ENCODE measurements around the gene PAM.
"Not testable (repeated sequence)": the region's sequence is repeated elsewhere in the genome, so short reads cannot be mapped to it uniquely, and the experiment has no call there.

The PAM gene

DNA sequence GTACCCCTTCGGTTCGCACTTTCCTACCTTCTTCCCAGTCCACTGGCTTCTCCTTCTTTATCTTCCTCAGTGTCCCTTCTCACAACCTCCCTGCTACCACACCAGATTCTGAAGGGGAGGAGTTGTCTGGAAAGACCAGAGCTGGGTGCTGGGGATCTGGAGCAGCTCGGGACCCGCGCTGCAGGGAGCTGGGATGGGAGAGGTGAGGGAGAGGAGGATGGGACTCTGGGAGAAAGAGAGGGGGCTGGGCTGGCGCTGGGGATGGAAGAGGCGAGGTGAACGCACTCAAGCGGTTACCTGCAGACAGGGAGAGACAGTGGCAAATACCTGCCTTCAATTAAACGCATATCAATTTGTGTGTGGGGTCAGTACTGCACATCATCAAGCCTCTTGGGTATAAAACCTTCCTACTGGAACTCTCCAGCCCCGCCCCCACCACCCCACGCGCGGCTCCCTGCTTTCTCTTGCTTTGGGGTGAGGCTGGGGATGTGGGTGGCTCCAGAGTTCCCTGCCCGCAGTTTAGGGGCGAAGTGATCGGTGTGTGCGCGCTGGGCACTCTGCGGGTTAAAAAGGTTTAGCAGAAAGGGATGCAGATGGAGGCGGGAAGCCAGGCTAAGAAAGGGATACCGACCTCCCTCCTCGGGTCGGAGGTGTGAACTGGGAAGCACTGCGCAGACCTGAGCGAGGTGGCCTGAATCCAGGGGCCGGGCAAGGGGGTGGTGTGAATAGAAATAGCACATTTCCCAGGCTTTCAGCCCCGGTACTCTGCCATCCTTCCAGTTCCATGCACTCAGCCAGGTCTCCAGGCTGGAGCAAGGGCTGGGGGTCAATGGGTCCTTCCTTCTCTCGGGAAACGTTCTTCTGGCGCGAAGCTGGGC is 977 bp upstream of the PAM start:
- no peak for DNase-seq

GRCh38 chr5:102755686-102756371 is 724 bp downstream of the PAM start:
- DNase-seq = peak; percentile 79 to 87

DNA sequence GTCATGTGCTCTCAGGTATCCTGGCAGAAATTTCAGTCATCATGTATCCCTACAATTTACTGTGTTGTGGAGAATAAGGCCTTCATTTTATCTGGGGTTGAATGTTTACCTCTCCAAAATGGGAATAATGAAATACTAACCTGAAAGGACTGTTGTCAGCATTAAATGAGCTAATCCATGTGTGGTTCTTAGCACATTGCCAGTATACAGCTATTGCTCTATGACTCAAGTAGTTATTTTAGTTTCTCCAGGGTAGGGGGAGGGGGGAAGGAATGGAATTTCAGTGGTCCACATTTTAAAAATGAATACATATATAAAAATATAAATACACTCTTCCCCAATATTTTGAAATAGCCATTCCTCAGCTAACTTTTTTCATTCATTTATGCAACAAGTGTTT is 3.5 kb downstream of the PAM start:
- no peak for DNase-seq

DNA sequence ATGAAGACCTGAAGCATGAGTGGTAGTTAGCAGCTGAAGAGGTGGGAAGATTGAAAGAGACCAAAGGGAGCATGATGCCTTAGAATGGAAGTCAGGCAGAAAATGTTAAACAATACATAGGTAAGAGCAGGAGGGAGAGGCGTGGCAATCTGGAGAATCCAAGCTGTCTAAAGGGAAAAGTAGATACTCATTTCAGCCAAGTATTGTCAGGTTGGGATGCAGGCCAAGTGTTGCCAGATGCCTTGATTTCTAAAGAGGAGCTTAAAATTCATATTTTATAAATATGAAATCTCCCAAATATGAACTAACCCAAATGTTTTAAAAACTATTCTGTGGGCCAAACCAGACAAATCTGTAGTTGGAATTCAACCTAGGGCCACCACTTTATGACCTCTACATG is 4.2 kb downstream of the PAM start:
- no peak for DNase-seq

DNA sequence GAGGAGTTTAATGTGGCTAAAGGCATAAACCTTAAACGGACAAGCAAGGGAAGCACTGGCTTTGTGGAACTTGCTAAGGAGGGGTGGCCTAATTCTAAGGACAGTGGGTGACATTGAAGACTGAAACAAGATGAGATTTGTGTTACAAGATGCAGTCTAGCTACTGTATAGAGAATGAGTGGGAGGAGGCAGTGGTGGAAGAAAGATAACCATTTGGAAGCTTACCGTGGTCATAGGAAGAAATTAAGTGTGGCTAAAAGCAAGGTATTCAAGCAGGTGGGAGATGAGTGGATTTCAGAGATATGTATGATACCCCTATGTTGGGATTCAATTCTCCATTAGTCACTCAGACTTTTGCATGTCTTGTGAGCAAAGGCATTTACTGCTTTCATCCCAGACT is 4.6 kb downstream of the PAM start:
- DNase-seq = no peak

GRCh38 chr5:102760815-102761214 is 5.7 kb downstream of the PAM start:
- no peak for DNase-seq

GRCh38 chr5:102762095-102762534 is 7.0 kb downstream of the PAM start:
- no peak for DNase-seq

- no peak for DNase-seq
Observed at GRCh38 chr5:102762562-102763227, 7.6 kb downstream of the PAM start.

DNA sequence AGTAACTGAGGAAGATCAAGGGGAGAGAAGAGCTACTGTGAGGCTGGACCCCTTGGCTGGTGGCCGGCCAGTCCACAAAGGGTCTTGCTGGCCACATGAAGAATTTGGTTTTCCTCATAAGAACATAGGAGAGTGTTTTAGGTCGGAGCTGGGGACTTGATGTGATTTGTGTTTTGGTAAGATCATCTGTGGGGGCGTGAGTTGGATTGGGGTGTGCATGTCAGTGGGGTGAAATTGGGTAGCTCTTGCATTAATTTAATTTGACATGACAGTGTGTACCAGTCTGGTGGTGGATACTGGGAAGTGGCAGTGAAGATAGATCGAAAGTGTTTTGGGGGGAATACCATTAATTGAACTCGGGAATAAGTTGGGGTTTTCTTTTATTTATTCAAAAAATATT is 8.6 kb downstream of the PAM start:
- DNase-seq = no peak

DNA sequence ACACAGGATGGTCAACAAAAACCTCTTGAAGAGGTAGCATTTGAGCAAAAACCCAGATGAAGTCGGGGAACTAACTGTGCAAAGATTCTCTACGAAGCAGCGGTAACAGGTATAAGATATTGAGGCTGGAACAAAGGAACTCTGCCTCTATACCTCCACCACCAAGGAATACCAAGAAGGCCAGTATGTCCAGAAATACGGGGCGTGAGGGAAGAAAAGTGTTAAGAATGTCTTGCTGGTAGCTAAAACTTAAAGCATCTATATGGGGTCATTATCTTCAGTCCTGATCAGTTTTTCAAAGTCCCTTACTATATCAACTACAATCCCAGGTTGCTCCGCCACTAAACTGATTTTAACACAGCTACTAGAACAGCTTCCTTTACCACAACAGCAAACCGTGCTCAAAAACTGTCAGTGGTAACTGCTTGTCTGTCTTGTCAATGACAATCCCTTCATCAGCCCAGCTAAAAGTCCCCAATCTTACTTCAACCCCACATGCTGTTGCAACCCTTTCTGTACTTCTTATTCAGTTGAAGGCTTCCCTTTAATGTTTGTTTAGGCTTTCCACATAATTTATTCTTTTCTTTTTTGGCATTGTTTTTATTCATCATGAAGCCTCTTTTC is 9.4 kb downstream of the PAM start:
- no peak for DNase-seq

- no peak for DNase-seq
Observed at GRCh38 chr5:102765350-102765749, 10.2 kb downstream of the PAM start.

DNA sequence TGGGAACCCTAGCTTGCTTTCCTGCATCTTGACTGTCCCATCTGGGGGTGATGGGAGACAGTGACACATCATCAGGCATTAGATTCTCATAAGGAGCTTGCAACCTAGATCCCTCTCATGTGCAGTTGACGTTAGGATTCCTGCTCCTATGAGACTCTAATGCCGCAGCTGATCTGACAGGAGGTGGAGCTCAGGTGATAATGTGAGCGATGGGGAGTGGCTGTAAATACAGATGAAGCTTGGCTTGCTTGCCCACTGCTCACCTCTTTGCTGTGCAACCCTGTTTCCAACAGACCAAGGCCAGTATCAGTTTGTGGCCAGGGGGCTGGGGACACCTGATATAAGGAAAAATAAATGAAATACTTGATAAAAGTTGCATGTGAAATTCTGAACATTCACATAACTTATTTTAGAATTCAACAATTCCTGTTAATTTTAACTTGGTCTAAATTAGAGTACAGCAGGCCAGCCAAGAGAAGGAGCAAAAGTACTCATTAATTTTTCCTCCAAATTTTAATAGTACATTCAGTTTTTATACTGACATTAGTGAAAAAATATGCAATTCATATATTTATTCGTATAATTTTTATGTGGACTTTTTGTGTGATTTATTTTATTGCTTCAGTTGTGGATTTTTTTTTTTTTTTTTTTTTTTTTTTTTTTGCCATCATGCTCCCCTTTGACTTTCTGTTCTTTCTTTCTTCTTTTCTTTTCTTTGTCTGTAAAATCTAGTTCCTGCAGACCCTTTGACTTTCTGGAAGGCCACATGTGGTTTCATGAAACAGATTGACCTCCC is 11.4 kb downstream of the PAM start:
- no peak for DNase-seq

DNA sequence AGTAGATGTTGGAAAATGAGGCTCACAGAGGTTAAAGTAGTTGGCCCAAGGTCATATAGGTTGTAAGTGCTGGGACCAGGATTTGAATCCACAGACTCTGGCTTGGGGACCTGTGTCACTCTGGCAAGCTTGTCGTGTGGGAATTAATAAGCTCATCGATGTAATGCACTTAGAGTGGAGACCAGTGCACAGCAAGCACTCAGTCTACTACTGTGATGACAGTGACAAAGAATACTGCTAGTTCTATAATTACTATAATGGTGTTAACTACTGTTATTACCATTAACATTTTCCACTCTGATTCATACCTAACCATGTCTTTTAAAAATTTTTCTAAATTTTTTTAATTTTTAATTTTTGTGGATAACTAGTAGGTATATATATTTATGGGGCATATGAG is 12.8 kb downstream of the PAM start:
- DNase-seq = no peak

GRCh38 chr5:102770803-102771202 is 15.7 kb downstream of the PAM start:
- DNase-seq = no peak

DNA sequence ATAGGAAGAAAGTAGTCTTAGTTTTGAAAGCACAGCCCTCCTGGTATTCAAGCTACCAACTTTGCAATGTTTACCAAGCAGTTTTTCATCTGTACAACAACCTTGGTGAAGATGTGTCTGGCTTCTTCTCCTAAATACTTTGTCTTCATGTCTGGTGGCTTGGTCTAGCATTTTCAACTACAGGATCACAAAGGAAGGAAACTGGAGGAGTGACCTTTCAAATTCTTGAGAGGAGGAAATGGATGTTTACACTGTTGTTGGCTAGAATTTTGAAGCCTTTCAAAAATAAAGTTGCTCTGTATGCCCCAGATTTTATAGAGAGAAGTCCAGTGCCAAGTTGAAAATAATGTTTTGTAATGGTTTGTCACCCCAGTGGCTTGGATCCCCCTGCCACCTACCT is 16.3 kb downstream of the PAM start:
- no peak for DNase-seq

DNA sequence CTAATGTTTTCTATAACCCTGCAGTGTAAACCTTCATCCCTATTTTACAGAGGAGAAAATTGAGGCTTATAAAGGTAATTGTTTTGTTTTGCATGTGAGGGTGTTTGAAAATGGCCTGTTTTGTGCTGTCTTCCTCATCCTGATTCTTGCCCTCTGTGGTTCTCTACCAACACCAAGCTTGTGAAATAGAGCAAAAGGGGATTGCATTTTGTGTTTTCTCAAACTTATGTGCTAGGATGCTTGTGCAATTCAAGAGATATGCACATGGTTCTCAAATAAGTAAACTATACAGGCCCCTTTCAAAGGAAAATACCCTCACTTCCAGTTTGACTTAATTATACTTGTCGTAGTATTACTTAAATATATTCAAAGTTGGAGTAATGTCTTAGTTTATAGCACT is 17.2 kb downstream of the PAM start:
- no peak for DNase-seq

DNA sequence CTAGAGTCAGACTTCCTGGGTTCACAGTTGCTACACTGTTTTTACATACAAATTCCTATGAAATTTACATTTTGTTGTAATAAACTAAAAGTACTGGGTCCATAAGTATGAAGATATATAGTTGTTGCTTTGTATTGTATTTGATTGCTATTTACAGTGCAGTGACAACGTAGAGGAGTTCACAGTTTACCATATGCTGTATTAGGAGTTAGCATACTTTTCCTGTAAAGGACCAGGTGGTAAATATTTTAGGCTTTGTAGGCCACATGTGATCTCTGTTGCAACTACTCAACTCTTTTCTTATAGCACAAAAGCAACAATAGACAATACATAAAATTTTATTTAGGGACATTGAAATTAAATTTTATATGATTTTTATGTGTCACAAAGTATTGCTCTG is 18.0 kb downstream of the PAM start:
- DNase-seq = no peak

DNA sequence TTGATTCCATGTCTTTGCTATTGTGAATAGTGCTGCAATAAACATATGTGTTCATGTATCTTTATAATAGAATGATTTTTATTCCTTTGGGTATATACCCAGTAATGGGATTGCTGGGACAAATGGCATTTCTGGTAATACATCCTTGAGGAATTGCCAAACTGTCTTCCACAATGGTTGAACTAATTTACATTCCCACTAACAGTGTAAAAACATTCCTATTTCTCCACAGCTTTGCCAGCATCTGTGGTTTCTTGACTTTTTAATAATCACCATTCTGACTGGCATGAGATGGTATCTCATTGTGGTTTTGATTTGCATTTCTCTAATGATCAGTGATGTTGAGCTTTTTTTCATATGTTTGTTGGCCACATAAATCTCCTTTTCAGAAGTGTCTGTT is 20.7 kb downstream of the PAM start:
- not testable (repeated sequence) for DNase-seq

- DNase-seq = no peak
Observed at GRCh38 chr5:102777099-102777498, 22.0 kb downstream of the PAM start.

- DNase-seq = no peak
Observed at GRCh38 chr5:102778478-102778877, 23.4 kb downstream of the PAM start.

DNA sequence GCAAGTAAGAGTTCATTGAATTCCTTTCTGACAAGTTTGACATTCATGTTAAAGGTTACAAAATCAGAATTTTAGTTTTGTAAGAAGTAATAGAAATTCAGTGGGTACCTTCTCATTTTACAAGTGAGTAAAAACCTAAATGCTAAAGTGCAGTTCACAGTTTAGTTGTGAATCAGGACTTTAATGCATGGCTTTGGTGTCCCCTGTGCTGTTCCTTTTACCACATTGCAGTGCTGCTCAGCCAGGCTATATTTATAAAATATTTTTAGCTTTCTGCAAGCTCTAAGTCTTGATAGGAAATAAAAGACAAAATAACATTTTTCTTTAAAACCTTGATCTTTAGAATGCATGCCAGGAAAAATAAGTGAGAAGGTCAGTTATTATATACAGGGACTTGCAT is 26.3 kb downstream of the PAM start:
- DNase-seq = no peak

DNA sequence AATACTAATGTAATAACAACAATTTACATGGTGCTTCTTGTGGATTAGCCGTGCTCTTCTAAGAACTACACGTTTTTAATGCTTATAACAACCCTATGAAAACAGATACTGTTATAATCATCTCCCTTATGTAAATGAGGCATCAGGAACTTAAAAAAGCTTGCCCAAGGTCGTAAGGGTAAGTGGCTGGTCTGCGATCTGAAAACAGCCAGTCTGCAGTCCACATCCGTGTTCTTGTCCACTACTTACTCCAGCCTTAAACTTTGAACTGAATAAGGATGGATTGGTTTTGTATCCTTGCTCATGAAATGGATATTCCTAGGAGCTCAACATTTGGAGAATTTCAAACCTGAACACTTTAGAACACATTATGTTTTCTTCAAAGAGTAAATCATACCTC is 26.7 kb downstream of the PAM start:
- DNase-seq = no peak
